ENCODE measurements around the gene RPS3A. TPM values are rescaled to one million over a fixed set of nuclear protein-coding genes. Genes with fewer than 3 reads are reported as not detected.
"Not testable (repeated sequence)": the region's sequence is repeated elsewhere in the genome, so short reads cannot be mapped to it uniquely, and the experiment has no call there.

The RPS3A gene
- 1,000 to 10,000 TPM in 3 of 4 donors, 100 to 1,000 TPM in 1; 905 to 2,947 (median 1,612) TPM for total RNA-seq

GRCh38 chr4:151099229-151099975, at the start of gene RPS3A:
RPS3A (plus strand) TSS chr4:151099628; CDS start chr4:151099653, 25 bp downstream.
- Histone ChIP-seq H3K27ac (peak within 1 kb of the TSS; percentile 84 to 92 (median 90)), H3K27me3 (no peaks in the 10 kb centered on the region), H3K4me1 (peaks cover 5 to 26% (median 20%) of the 10 kb centered on the region in 4 donors), H3K36me3 (peaks cover 0 to 26% (median 12%) of the 10 kb centered on the region in 4 donors), H3K9me3 (no peaks in the 10 kb centered on the region), H3K4me3 (peak within 1 kb of the TSS; percentile 63 to 82 (median 67))
- WGBS, 2 donors (ENCODE audit: low coverage in 1 of 2) = 1% methylated on average over 67 of the region's 69 CpGs; no CpG with 5 or more reads in 1 of the 2 donors
- DNase-seq = peak; percentile 97
- in situ Hi-C loops (cut with MboI; ENCODE audit: low pct_ligation_motif_present in 1 of 4, low pct_unique_long_range_greater_than_20kb in 1 of 4, low sequenced_read_pairs in 3 of 4) (loop anchor here in 1 of 4 donors (25.0 kb wide), 1 partner anchor 663 kb away; the partner anchor contains the start of gene GATB), intact Hi-C loops (cut with DNase I; ENCODE audit: low total_unique reads) (no loop called here)
- TF ChIP-seq CTCF (IDR thresholded peaks at IDR 0.05) (peak; percentile 51 to 67 (median 60)), POLR2AphosphoS5 (IDR thresholded peaks at IDR 0.05) (peak; percentile 82 to 94 (median 91)), POLR2A (IDR thresholded peaks at IDR 0.05) (peak; percentile 89), EP300 (IDR thresholded peaks at IDR 0.05; ENCODE audit: low read depth) (no peak)

GRCh38 chr4:151052785-151053184, 46.6 kb upstream of the RPS3A start:
- in situ Hi-C loops (cut with MboI; ENCODE audit: low pct_ligation_motif_present in 1 of 4, low pct_unique_long_range_greater_than_20kb in 1 of 4, low sequenced_read_pairs in 3 of 4) (no loop called here), intact Hi-C loops (cut with DNase I; ENCODE audit: low total_unique reads) (no loop called here)
- H3K27me3 ChIP-seq = no peaks in the 10 kb centered on the region
- whole genome bisulfite sequencing, 2 donors (ENCODE audit: low coverage in 1 of 2) = 80 to 81% methylated on average over 3 of the region's 3 CpGs
- TF ChIP-seq EP300 (IDR thresholded peaks at IDR 0.05; ENCODE audit: low read depth) (no peak), POLR2A (IDR thresholded peaks at IDR 0.05) (no peak)
- H3K36me3 ChIP-seq = no peaks in the 10 kb centered on the region
- no peak overlapping the region for H3K27ac ChIP-seq
- no peaks in the 10 kb centered on the region for H3K4me1 ChIP-seq
- DNase-seq = no peak
- H3K9me3 ChIP-seq = no peaks in the 10 kb centered on the region
- no peak overlapping the region for H3K4me3 ChIP-seq

GRCh38 chr4:151055539-151055938, 43.9 kb upstream of the RPS3A start:
- 44% methylated on average over 1 of the region's 1 CpG; no CpG with 5 or more reads in 1 of the 2 donors for whole genome bisulfite sequencing, 2 donors (ENCODE audit: low coverage in 1 of 2)
- no peaks in the 10 kb centered on the region for H3K9me3 ChIP-seq
- TF ChIP-seq CTCF (IDR thresholded peaks at IDR 0.05) (no peak), POLR2A (IDR thresholded peaks at IDR 0.05) (no peak), EP300 (IDR thresholded peaks at IDR 0.05; ENCODE audit: low read depth) (no peak), POLR2AphosphoS5 (IDR thresholded peaks at IDR 0.05) (no peak)
- no peak overlapping the region for H3K4me3 ChIP-seq
- no peaks in the 10 kb centered on the region for H3K27me3 ChIP-seq
- no peak for DNase-seq
- in situ Hi-C loops (cut with MboI; ENCODE audit: low pct_ligation_motif_present in 1 of 4, low pct_unique_long_range_greater_than_20kb in 1 of 4, low sequenced_read_pairs in 3 of 4) = no loop called here
- H3K27ac ChIP-seq = no peak overlapping the region
- no peaks in the 10 kb centered on the region for H3K36me3 ChIP-seq
- intact Hi-C loops (cut with DNase I; ENCODE audit: low total_unique reads) = no loop called here
- no peaks in the 10 kb centered on the region for H3K4me1 ChIP-seq

GRCh38 chr4:151063143-151063542, 36.3 kb upstream of the RPS3A start:
- in situ Hi-C loops (cut with MboI; ENCODE audit: low pct_ligation_motif_present in 1 of 4, low pct_unique_long_range_greater_than_20kb in 1 of 4, low sequenced_read_pairs in 3 of 4) = not testable (repeated sequence)

GRCh38 chr4:151067316-151067970, 32.0 kb upstream of the RPS3A start:
- Histone ChIP-seq H3K36me3 (no peaks in the 10 kb centered on the region), H3K9me3 (no peaks in the 10 kb centered on the region), H3K27ac (no peak overlapping the region), H3K4me3 (no peak overlapping the region), H3K4me1 (no peaks in the 10 kb centered on the region), H3K27me3 (no peaks in the 10 kb centered on the region)
- intact Hi-C loops (cut with DNase I; ENCODE audit: low total_unique reads) = no loop called here
- DNase-seq = no peak
- no peak for TF ChIP-seq EP300 (IDR thresholded peaks at IDR 0.05; ENCODE audit: low read depth)
- in situ Hi-C loops (cut with MboI; ENCODE audit: low pct_ligation_motif_present in 1 of 4, low pct_unique_long_range_greater_than_20kb in 1 of 4, low sequenced_read_pairs in 3 of 4) = no loop called here
- WGBS, 2 donors (ENCODE audit: low coverage in 1 of 2) = 77 to 78% methylated on average over 4 to 5 of the region's 5 CpGs

More at GRCh38 chr4:151063143-151063542, 36.3 kb upstream of the RPS3A start:
- H3K9me3 ChIP-seq; H3K36me3 ChIP-seq; H3K4me3 ChIP-seq; DNase-seq; intact Hi-C loops (cut with DNase I; ENCODE audit: low total_unique reads); H3K4me1 ChIP-seq; H3K27me3 ChIP-seq; H3K27ac ChIP-seq: not testable (repeated sequence)
- WGBS, 2 donors (ENCODE audit: low coverage in 1 of 2) = 95% methylated on average over 3 of the region's 3 CpGs; no CpG with 5 or more reads in 1 of the 2 donors

Measured in transverse colon (tissue), 4 donors.